Measurements from ENCODE around the gene TBC1D13.
"Not testable (repeated sequence)": the region's sequence is repeated elsewhere in the genome, so short reads cannot be mapped to it uniquely, and the experiment has no call there.

Gene TBC1D13

GRCh38 chr9:128786681-128787601 is at the start of gene TBC1D13:
Gene TBC1D13, plus strand, starts transcription at chr9:128787253. Its CDS starts 101 bp downstream, at chr9:128787354.
- peak; percentile 85 to 90 for DNase-seq

GRCh38 chr9:128742401-128742800 is 44.7 kb upstream of the TBC1D13 start:
- no peak for DNase-seq

- DNase-seq, result no peak
These were observed 43.6 kb upstream of the TBC1D13 start for GRCh38 chr9:128743421-128743820.

GRCh38 chr9:128747241-128747640 is 39.8 kb upstream of the TBC1D13 start:
- DNase-seq, result no peak

GRCh38 chr9:128750926-128751595 is 36.0 kb upstream of the TBC1D13 start:
- no peak for DNase-seq

GRCh38 chr9:128753627-128754026 is 33.4 kb upstream of the TBC1D13 start:
- DNase-seq, result no peak

- no peak for DNase-seq
These were observed 29.5 kb upstream of the TBC1D13 start for GRCh38 chr9:128757602-128758001.

GRCh38 chr9:128762671-128763449 is 24.2 kb upstream of the TBC1D13 start:
- DNase-seq, result no peak

- DNase-seq, result no peak
These were observed 22.7 kb upstream of the TBC1D13 start for GRCh38 chr9:128764361-128764760.

- DNase-seq, result no peak
These were observed 21.6 kb upstream of the TBC1D13 start for GRCh38 chr9:128765499-128765898.

GRCh38 chr9:128768606-128769005 is 18.4 kb upstream of the TBC1D13 start:
- no peak for DNase-seq

GRCh38 chr9:128770286-128771030 is 16.6 kb upstream of the TBC1D13 start:
- DNase-seq, result no peak

- DNase-seq, result no peak
These were observed 15.8 kb upstream of the TBC1D13 start for GRCh38 chr9:128771094-128771721.

GRCh38 chr9:128771745-128772519 is 15.1 kb upstream of the TBC1D13 start, which contains the start of gene ZER1:
Gene ZER1, minus strand, starts transcription at chr9:128771927. Its CDS starts 16,362 bp downstream, at chr9:128755565.
- DNase-seq, result peak; percentile 92 to 95

GRCh38 chr9:128773049-128773448 is 14.0 kb upstream of the TBC1D13 start:
- no peak for DNase-seq

- DNase-seq, result no peak
These were observed 12.2 kb upstream of the TBC1D13 start for GRCh38 chr9:128774804-128775203.

GRCh38 chr9:128780093-128780492 is 7.0 kb upstream of the TBC1D13 start:
- DNase-seq, result not testable (repeated sequence)

GRCh38 chr9:128781187-128782070 is 5.6 kb upstream of the TBC1D13 start:
- DNase-seq, result no peak

- no peak for DNase-seq
These were observed 4.4 kb upstream of the TBC1D13 start for GRCh38 chr9:128782669-128783068.

- no peak for DNase-seq
These were observed 1.6 kb upstream of the TBC1D13 start for GRCh38 chr9:128785427-128785826.

Measured in stimulated activated CD4-positive, alpha-beta T cell treated with anti-CD3 and anti-CD28 coated beads, Interleukin-4, amount 100 ng/mL, for 4 hours (primary cell).